H1 (cell line): ENCODE data around the gene ECI1. TPM values are rescaled to one million over a fixed set of nuclear protein-coding genes. Genes with fewer than 3 reads are reported as not detected.

Experiments used
- ATF3 ChIP-seq: IDR thresholded peaks from 2 replicates; pipeline ENCODE4 v1.6.1; 2011; ENCODE audit warnings: low read depth, mild to moderate bottlenecking, low read length; ENCODE audit not compliant: insufficient read depth
- BRCA1 ChIP-seq: IDR thresholded peaks from 2 replicates; pipeline ENCODE4 v1.6.1; 2012; ENCODE audit warnings: low read depth, low read length, improper control_type of control experiment
- CBX5 ChIP-seq: fragments of 300-800, 300-1000 bp; sonication (generic); IDR thresholded peaks from 2 replicates; pipeline ENCODE4 v1.7.1; 2016; ENCODE audit warnings: antibody characterized with exemption, low read length, low read depth
- CEBPB ChIP-seq: IDR thresholded peaks from 2 replicates; pipeline ENCODE4 v1.6.1; 2012; ENCODE audit warnings: low read depth, low read length
- CREB1 ChIP-seq: IDR thresholded peaks from 2 replicates; pipeline ENCODE4 v1.6.1; 2012; ENCODE audit warnings: inconsistent platforms
- GTF2F1 ChIP-seq: IDR thresholded peaks from 2 replicates; pipeline ENCODE4 v1.6.1; 2012; ENCODE audit warnings: low read depth, low read length, improper control_type of control experiment, borderline replicate concordance
- HDAC2 ChIP-seq, 2 experiments: fragments of 300-600 bp in 1 of 2; sonication (generic) in 1 of 2; IDR thresholded peaks; 2 replicates each; pipeline ENCODE4 v1.6.1; 2011 to 2012; ENCODE audit warnings: low read depth in 2 of 2, low read length in 2 of 2, mild to moderate bottlenecking in 2 of 2, moderate library complexity in 2 of 2, borderline replicate concordance in 1 of 2, inconsistent platforms in 1 of 2
- JUND ChIP-seq: IDR thresholded peaks from 2 replicates; pipeline ENCODE4 v1.6.1; 2011; ENCODE audit warnings: mild to moderate bottlenecking, improper control_type of control experiment, low read length
- KDM4A ChIP-seq: IDR thresholded peaks from one replicate; pipeline ENCODE4 v1.7.1; 2012; ENCODE audit warnings: low read depth, mild to moderate bottlenecking, moderate library complexity, low read length, inconsistent platforms; ENCODE audit not compliant: severe bottlenecking
- KDM5A ChIP-seq: fragments of 200-600 bp; IDR thresholded peaks from 2 replicates; pipeline ENCODE4 v1.7.1; 2012; ENCODE audit warnings: mild to moderate bottlenecking, low read length, inconsistent platforms, mixed read lengths
- MAX ChIP-seq: IDR thresholded peaks from 2 replicates; pipeline ENCODE4 v1.6.1; 2012; ENCODE audit warnings: inconsistent platforms
- NRF1 ChIP-seq: IDR thresholded peaks from 2 replicates; pipeline ENCODE4 v1.6.1; 2011; ENCODE audit warnings: mild to moderate bottlenecking, low read depth, low read length, improper control_type of control experiment
- PHF8 ChIP-seq: fragments of 200-600 bp; sonication (generic); conservative IDR thresholded peaks from 2 replicates; pipeline ENCODE4 v1.7.1; 2012; ENCODE audit warnings: low read depth, mild to moderate bottlenecking, inconsistent platforms, low read length, moderate library complexity
- POLR2AphosphoS5 ChIP-seq: IDR thresholded peaks from 2 replicates; pipeline ENCODE4 v1.6.1; 2011; ENCODE audit warnings: low read depth, low read length
- POU5F1 ChIP-seq: IDR thresholded peaks from 2 replicates; pipeline ENCODE4 v1.6.1; 2011; ENCODE audit warnings: low read depth, mild to moderate bottlenecking, low read length, moderate library complexity
- SIN3A ChIP-seq, 2 experiments: IDR thresholded peaks in 1 of 2; conservative IDR thresholded peaks in 1 of 2; 2 replicates each; pipeline ENCODE4 v1.6.1; 2011 to 2012; ENCODE audit warnings: low read length in 2 of 2, improper control_type of control experiment in 1 of 2, low read depth in 1 of 2, mild to moderate bottlenecking in 1 of 2
- SP1 ChIP-seq: IDR thresholded peaks from 2 replicates; pipeline ENCODE4 v1.6.1; 2011; ENCODE audit warnings: low read depth, low read length
- SP4 ChIP-seq: IDR thresholded peaks from 2 replicates; pipeline ENCODE4 v1.6.1; 2012; ENCODE audit warnings: low read length, inconsistent platforms
- SRF ChIP-seq: IDR thresholded peaks from 2 replicates; pipeline ENCODE4 v1.6.1; 2011; ENCODE audit warnings: mild to moderate bottlenecking, low read depth, low read length, moderate library complexity
- TAF1 ChIP-seq: IDR thresholded peaks from 2 replicates; pipeline ENCODE4 v1.6.1; 2011; ENCODE audit warnings: mild to moderate bottlenecking, low read depth, low read length
- TBP ChIP-seq: IDR thresholded peaks from 2 replicates; pipeline ENCODE4 v1.6.1; 2011; ENCODE audit warnings: low read depth, low read length, improper control_type of control experiment
- YY1 ChIP-seq: IDR thresholded peaks from 2 replicates; pipeline ENCODE4 v1.6.1; 2011; ENCODE audit warnings: low read depth, mild to moderate bottlenecking, low read length
- polyA plus RNA-seq, 7 experiments: library from polyadenylated mRNA; depleted of rRNA in 3 of 7; stranded (reverse) in 5 of 7; unstranded in 2 of 7; fragments of >200 nt in 5 of 7; fragments of 200-250 nt in 2 of 7; gene quantifications; 1 replicate in 5 of 7; 2 replicates in 1 of 7; 4 replicates in 1 of 7; pipeline versions ENCODE4 v1.2.1 to v1.2.3, GENCODE V29; 2011 to 2013; ENCODE audit warnings: missing spikeins in 2 of 7, mixed read lengths in 2 of 7
- total RNA-seq: library from RNA; stranded (reverse); fragmentation: NEBNext Ultra II Directional; extraction: Animal tissue kit (Norgen Biotek cat#: 25700); gene quantifications from 2 replicates; pipeline ENCODE4 v1.2.1, GENCODE V29; 2021
- TF ChIP-seq, protein P1 (sequence below): IDR thresholded peaks from 2 replicates; pipeline ENCODE4 v1.6.1; 2011; ENCODE audit warnings: low read length, improper control_type of control experiment

Gene ECI1
- total and polyA plus RNA-seq, 2 of the 8 experiments (the other 6 are each of a cell fraction or from before 2014, with no cell fraction given): 79.5 to 151 TPM

GRCh38 chr16:2267913-2268666 lies 16.7 kb upstream of the ECI1 start, which contains the start of gene RNPS1 (continued):
- TF ChIP-seq NRF1 (peak; percentile 52), SIN3A (conservative IDR thresholded peaks at IDR 0.05 in 1 of 2, IDR thresholded peaks at IDR 0.05 in 1 of 2; ENCODE audit: low read depth in 1 of 2, low read length in 2 of 2) (peak; percentile 9 to 93; a peak in 2 of 4 replicates), SP4 (peak; percentile 84; the same call in 1 of the 2 replicates), SP1 (no peak), KDM5A (peak; percentile 55; the same call in 1 of the 2 replicates), KDM4A (peak; percentile 99), POU5F1 (no peak), POLR2AphosphoS5 (peak; percentile 98), CBX5 (no peak), HDAC2 (IDR thresholded peaks at IDR 0.05; ENCODE audit: borderline replicate concordance in 1 of 2, low read depth in 2 of 2, low read length in 2 of 2) (peak in 1 of 2 experiments; percentile 52; a peak in 1 of 4 replicates), ATF3 (peak; percentile 95), BRCA1 (peak; percentile 54; the same call in 1 of the 2 replicates), CEBPB (no peak), MAX (peak; percentile 90), PHF8 (peak; percentile 96), TAF1 (peak; percentile 98), JUND (peak; percentile 84), SRF (peak; percentile 85), CREB1 (peak; percentile 100), GTF2F1 (peak; percentile 26; the same call in 1 of the 2 replicates), YY1 (0 out of 2 replicates have a peak, but pooled peaks have one; percentile 5), TBP (peak; percentile 95)
- TF ChIP-seq, protein P1, sequence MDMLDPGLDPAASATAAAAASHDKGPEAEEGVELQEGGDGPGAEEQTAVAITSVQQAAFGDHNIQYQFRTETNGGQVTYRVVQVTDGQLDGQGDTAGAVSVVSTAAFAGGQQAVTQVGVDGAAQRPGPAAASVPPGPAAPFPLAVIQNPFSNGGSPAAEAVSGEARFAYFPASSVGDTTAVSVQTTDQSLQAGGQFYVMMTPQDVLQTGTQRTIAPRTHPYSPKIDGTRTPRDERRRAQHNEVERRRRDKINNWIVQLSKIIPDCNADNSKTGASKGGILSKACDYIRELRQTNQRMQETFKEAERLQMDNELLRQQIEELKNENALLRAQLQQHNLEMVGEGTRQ: no peak
